ENCODE data around the gene IMMT.

IMMT gene

DNA sequence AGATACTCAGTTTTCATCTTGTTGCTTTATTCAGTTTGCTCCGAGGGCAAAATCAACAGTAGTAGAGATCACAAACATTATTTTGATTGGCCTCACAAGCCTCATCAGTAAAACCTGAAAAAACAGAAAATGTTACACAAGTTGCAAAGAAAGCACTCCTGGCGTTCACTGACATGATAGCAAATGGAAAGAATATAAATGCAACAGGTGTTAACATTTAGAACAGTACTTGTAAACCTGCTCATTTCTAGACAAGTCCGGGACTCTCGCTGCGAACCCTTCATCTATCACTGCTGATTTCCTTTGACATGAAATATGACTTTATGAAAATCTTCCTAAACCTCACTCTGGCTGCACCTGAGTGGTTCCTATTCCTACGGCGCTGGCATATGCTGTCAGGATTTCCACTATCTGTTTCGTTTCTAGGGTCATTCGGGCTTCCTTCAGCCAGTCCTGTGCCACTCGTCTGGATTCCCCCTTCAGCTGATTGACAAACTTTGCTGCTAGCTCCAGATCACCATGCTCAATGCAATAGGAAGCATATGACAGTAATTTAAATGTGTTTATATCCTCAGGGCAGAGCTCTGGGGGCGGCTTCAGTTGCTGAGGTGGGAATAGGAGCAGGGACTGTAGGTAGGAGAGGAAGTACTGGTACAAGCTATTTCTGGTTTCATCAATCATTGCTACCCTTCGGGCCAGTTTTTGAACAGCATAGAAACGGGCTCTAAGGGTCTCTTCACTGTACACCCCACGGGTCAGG, 51.2 kb downstream of the IMMT start:
- TF ChIP-seq ZBTB7A (IDR thresholded peaks at IDR 0.05; ENCODE audit: low read depth) (no peak), EGR1 (IDR thresholded peaks at IDR 0.05) (no peak), FOXM1 (IDR thresholded peaks at IDR 0.05; ENCODE audit: borderline replicate concordance, low read depth) (no peak), EP300 (IDR thresholded peaks at IDR 0.05; ENCODE audit: borderline replicate concordance) (no peak), NFIC (IDR thresholded peaks at IDR 0.05) (no peak), TAF1 (IDR thresholded peaks at IDR 0.05; ENCODE audit: low read depth) (no peak), CREB1 (IDR thresholded peaks at IDR 0.05; ENCODE audit: low read depth) (no peak), RAD21 (IDR thresholded peaks at IDR 0.05; ENCODE audit: low read depth) (no peak), YY1 (IDR thresholded peaks at IDR 0.05; ENCODE audit: low read depth) (no peak), TEAD4 (IDR thresholded peaks at IDR 0.05) (no peak), TCF12 (IDR thresholded peaks at IDR 0.05; ENCODE audit: low read depth) (no peak)
- TF ChIP-seq, protein P1, sequence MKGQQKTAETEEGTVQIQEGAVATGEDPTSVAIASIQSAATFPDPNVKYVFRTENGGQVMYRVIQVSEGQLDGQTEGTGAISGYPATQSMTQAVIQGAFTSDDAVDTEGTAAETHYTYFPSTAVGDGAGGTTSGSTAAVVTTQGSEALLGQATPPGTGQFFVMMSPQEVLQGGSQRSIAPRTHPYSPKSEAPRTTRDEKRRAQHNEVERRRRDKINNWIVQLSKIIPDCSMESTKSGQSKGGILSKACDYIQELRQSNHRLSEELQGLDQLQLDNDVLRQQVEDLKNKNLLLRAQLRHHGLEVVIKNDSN (IDR thresholded peaks at IDR 0.05): no peak
- TF ChIP-seq, protein P2, sequence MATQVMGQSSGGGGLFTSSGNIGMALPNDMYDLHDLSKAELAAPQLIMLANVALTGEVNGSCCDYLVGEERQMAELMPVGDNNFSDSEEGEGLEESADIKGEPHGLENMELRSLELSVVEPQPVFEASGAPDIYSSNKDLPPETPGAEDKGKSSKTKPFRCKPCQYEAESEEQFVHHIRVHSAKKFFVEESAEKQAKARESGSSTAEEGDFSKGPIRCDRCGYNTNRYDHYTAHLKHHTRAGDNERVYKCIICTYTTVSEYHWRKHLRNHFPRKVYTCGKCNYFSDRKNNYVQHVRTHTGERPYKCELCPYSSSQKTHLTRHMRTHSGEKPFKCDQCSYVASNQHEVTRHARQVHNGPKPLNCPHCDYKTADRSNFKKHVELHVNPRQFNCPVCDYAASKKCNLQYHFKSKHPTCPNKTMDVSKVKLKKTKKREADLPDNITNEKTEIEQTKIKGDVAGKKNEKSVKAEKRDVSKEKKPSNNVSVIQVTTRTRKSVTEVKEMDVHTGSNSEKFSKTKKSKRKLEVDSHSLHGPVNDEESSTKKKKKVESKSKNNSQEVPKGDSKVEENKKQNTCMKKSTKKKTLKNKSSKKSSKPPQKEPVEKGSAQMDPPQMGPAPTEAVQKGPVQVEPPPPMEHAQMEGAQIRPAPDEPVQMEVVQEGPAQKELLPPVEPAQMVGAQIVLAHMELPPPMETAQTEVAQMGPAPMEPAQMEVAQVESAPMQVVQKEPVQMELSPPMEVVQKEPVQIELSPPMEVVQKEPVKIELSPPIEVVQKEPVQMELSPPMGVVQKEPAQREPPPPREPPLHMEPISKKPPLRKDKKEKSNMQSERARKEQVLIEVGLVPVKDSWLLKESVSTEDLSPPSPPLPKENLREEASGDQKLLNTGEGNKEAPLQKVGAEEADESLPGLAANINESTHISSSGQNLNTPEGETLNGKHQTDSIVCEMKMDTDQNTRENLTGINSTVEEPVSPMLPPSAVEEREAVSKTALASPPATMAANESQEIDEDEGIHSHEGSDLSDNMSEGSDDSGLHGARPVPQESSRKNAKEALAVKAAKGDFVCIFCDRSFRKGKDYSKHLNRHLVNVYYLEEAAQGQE (IDR thresholded peaks at IDR 0.05; ENCODE audit: low read depth): no peak
- TF ChIP-seq, protein P3, sequence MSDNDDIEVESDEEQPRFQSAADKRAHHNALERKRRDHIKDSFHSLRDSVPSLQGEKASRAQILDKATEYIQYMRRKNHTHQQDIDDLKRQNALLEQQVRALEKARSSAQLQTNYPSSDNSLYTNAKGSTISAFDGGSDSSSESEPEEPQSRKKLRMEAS (IDR thresholded peaks at IDR 0.05): no peak

DNA sequence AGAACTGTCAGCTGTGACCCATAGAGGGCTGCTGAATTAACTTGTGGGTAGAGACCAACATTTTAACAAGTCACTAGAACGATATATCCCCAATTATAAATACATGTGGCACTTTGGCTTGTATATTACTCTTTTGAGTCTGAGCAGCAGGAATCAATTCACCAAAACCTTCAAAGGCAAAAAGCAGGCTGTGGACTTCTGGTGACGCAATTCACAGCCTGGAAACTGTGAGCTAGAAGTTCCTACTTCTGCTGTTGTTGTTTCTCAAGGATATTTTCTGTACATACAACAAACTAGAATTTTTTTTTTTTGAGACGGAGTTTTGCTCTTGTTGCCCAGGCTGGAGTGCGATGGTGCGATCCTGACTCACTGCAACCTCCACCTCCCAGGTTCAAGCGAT, 52.0 kb downstream of the IMMT start:
- TF ChIP-seq CREB1 (IDR thresholded peaks at IDR 0.05; ENCODE audit: low read depth) (no peak), YY1 (IDR thresholded peaks at IDR 0.05; ENCODE audit: low read depth) (no peak), TCF12 (IDR thresholded peaks at IDR 0.05; ENCODE audit: low read depth) (no peak), EP300 (IDR thresholded peaks at IDR 0.05; ENCODE audit: borderline replicate concordance) (no peak), TEAD4 (IDR thresholded peaks at IDR 0.05) (no peak), TAF1 (IDR thresholded peaks at IDR 0.05; ENCODE audit: low read depth) (no peak), RAD21 (IDR thresholded peaks at IDR 0.05; ENCODE audit: low read depth) (no peak), EGR1 (IDR thresholded peaks at IDR 0.05) (no peak), NFIC (IDR thresholded peaks at IDR 0.05) (no peak)
- TF ChIP-seq, protein P3 (IDR thresholded peaks at IDR 0.05): no peak
- TF ChIP-seq, protein P2 (IDR thresholded peaks at IDR 0.05; ENCODE audit: low read depth): no peak

DNA sequence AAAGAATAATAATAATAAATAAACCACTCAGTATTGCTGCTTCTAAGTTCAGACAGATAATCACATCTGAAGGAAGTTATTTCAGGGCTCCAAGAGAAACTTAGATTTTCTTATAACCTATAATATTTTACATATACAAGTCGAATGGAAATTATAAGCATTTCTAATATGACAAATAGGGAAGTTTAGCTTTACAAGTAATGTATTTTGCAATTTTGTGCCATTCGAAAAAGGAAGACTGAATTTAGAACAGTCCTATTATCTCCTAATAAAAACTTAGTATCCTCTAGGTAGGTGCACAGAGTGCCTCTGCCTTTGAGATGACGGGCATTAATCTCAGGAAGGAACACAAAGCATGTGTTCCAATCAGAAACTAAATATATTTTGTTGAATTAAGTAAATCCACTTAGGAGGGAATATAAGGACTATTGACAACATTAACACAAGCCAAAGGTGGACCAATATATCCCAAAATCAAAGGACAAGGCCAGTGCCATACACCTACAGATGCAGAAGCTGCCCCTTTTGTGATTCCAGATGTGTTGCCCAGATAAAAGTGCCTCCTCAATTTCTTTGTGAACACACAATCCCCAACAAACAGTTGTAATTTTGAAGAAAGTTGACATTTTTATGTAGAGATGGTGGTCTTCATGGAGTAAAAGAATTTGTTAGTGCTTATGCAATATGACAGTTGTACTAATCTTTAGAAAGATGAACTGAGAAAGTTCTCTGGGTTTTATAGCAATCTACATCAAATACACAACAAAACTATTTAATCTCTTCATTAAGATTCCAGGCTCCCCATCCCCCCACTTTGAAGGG, 52.6 kb downstream of the IMMT start:
- TF ChIP-seq CREB1 (IDR thresholded peaks at IDR 0.05; ENCODE audit: low read depth): no peak
- TF ChIP-seq TCF12 (IDR thresholded peaks at IDR 0.05; ENCODE audit: low read depth): no peak
- TF ChIP-seq FOXM1 (IDR thresholded peaks at IDR 0.05; ENCODE audit: borderline replicate concordance, low read depth): no peak
- TF ChIP-seq, protein P2 (IDR thresholded peaks at IDR 0.05; ENCODE audit: low read depth): no peak
- TF ChIP-seq EGR1 (IDR thresholded peaks at IDR 0.05): no peak
- no peak for TF ChIP-seq TAF1 (IDR thresholded peaks at IDR 0.05; ENCODE audit: low read depth)
- TF ChIP-seq ZBTB7A (IDR thresholded peaks at IDR 0.05; ENCODE audit: low read depth): no peak
- no peak for TF ChIP-seq YY1 (IDR thresholded peaks at IDR 0.05; ENCODE audit: low read depth)
- TF ChIP-seq CEBPB (IDR thresholded peaks at IDR 0.05): no peak
- no peak for TF ChIP-seq RAD21 (IDR thresholded peaks at IDR 0.05; ENCODE audit: low read depth)
- no peak for TF ChIP-seq NFIC (IDR thresholded peaks at IDR 0.05)
- TF ChIP-seq, protein P3 (IDR thresholded peaks at IDR 0.05): no peak
- TF ChIP-seq, protein P1 (IDR thresholded peaks at IDR 0.05): no peak
- no peak for TF ChIP-seq EP300 (IDR thresholded peaks at IDR 0.05; ENCODE audit: borderline replicate concordance)
- TF ChIP-seq TEAD4 (IDR thresholded peaks at IDR 0.05): no peak
